ENCODE results near the gene ANKRD12.
"Not testable (repeated sequence)": the region's sequence is repeated elsewhere in the genome, so short reads cannot be mapped to it uniquely, and the experiment has no call there.

ANKRD12 gene

DNA sequence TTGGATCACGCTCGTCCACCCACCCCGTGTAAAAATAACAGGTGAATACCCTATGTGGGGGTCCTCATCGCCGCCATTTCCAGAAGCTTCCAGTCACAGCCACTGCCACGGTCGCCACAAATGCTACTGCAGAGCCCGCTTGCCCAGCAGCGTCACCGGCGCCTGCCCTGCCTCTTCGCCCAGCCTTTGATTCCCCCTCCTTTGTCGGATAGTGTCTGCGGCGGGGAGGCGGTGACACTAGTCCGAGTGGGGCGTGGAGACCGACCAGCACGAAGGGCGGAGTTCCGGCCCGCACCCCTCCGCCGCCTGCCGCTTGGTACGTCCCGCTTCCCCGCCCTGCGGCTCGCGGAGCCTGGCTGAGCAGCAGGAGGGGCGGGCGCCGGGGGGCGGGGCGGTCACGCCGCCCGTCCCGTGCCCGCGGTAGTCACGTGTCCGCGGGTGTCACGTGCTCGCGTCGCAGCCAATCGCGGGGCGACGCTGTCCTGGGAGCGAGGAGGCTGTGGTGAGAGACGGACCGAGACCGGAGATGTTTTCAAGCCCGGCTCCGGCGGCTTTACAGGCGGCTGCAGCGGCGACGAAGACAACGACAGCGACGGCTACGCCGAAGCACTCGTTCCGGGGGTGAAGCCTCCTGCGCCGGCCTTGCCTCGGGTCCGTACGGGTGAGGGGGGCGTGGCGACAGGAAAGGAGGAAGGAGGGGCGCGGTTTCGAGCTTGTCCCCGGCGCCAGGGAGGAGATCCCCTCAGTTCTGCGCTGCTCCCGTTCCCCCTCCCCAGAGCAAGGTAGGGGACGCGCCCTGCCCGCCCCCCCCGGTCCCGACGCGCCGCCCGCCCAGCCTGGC lies at the start of gene ANKRD12:
Gene ANKRD12 (plus strand): TSS at position 467 of the 841 bp plus-strand sequence. CDS start 45,652 bp downstream, outside the sequence.
- peak; percentile 93 to 97 (median 96) for DNase-seq (ENCODE audit: low read depth in 2 of 3, low spot score in 2 of 3)

DNA sequence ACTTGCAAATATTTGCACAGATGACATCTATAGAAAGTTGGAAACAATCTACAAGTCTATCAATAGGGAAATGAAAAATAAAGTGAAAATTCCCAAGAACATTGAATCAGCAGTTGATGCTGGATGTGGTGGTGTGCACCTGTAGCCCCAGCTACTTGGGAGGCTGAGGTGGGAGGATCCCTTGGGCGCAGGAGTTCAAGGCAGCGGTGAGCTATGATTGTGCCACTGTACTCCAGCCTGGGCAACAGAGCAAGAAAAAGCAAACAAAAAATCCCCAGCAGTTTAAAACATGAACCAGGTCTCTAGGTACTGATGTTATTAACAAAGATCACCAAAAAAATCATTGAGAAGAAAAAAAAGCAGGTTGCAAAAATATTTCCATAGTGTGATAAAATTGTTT lies 49.4 kb upstream of the ANKRD12 start:
- no peak for DNase-seq (ENCODE audit: low read depth in 2 of 3, low spot score in 2 of 3)

DNA sequence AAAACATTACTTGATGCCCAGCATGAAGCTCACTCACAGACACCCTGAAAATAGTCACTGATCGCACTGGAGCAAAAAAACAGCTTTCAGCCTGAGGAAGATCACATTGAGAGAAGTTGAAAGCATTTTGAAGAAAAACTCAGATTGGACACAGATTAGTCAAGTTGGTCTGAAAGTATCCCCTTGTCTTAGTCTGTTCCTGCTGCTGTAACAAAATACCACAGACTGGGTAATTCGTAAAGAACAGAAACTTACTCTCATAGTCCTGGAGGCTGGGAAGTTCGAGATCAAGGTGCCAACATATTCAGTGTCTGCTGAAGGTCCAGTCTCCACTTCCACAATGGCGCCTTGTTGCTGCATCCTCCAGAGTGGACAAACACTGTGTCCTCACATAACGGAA lies 48.3 kb upstream of the ANKRD12 start:
- no peak for DNase-seq (ENCODE audit: low read depth in 2 of 3, low spot score in 2 of 3)

DNA sequence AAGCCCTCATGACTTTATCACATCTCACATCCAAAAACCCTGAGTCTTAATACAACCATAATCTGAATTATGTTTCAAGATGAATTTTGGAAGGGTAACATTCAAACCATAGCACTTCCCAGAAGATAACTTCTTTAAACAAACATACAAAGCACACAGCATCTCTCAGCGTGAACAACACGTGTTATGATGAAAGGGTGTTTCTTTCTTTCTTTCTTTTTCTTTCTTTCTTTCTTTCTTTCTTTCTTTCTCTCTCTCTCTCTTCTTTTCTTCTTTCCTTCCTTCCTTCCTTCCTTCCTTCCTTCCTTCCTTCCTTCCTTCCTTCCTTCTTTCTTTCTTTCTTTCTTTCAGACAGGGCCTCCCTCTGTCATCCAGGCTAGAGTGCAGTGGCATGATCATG lies 47.9 kb upstream of the ANKRD12 start:
- DNase-seq (ENCODE audit: low read depth in 2 of 3, low spot score in 2 of 3) = not testable (repeated sequence)

DNA sequence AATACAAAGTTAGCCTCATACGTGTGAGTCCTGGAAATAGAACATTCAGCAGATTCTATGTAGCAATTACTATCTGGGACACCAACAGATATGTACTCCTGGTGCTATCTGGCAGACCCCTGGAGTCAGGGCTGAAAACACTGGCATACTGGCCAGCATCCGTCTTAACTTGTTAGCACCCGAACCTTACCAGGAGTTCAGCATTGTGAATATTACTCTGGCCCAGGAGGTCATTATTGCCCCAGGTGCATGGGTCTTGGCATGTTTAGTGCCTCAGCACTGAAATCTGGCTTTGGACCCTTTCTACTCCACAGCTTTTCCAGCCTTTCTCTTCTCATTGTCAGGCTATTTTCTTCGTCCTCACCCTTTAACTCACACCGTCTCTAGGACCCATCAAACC lies 46.0 kb upstream of the ANKRD12 start:
- DNase-seq (ENCODE audit: low read depth in 2 of 3, low spot score in 2 of 3) = no peak

DNA sequence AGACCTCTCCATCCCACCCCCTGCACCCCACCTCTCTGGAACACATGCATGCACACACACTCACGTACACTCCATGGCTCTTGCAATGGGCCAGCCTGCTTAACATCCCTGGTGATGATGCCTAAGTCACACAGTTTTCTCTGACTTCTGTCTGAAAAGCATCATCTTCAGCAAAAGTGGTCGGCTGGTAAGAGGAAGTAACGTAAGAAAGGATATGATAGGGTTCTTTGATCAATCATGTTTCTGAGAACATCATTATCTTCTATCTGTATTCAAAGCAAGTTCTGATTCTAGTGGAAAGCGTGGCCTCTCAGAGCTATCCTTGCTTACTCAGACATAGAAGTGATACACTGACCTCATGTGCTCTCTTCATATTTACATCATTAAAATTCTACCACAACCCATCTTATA lies 45.5 kb upstream of the ANKRD12 start:
- no peak for DNase-seq (ENCODE audit: low read depth in 2 of 3, low spot score in 2 of 3)

DNA sequence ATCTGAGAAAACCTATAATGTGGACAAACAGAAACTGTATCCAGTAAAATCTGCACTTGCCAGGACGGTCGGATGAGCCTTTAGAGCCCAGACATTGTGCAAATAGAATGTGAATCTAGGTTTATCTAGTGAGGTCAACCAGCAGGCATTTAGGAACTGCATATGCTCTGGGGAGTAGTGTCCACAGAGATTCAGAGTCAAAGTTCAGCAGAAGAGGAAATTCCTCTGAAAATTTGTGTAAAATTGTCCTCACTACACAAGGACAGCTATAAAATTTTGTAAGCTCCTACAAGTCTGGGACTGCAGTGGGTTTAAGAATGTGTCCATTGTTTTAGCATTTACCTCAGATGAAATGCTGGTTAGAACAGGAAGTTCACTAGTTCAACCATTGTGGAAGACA lies 43.9 kb upstream of the ANKRD12 start:
- no peak for DNase-seq (ENCODE audit: low read depth in 2 of 3, low spot score in 2 of 3)

DNA sequence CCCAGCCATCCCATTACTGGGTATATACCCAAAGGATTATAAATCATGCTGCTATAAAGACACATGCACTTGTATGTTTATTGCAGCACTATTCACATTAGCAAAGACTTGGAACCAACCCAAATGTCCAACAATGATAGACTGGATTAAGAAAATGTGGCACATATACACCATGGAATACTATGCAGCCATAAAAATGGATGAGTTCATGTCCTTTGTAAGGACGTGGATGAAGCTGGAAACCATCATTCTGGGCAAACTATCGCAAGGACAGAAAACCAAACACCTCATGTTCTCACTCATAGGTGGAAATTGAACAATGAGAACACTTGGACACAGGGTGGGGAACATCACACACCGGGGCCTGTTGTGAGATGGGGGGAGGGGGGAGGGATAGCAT lies 43.5 kb upstream of the ANKRD12 start:
- DNase-seq (ENCODE audit: low read depth in 2 of 3, low spot score in 2 of 3) = not testable (repeated sequence)

DNA sequence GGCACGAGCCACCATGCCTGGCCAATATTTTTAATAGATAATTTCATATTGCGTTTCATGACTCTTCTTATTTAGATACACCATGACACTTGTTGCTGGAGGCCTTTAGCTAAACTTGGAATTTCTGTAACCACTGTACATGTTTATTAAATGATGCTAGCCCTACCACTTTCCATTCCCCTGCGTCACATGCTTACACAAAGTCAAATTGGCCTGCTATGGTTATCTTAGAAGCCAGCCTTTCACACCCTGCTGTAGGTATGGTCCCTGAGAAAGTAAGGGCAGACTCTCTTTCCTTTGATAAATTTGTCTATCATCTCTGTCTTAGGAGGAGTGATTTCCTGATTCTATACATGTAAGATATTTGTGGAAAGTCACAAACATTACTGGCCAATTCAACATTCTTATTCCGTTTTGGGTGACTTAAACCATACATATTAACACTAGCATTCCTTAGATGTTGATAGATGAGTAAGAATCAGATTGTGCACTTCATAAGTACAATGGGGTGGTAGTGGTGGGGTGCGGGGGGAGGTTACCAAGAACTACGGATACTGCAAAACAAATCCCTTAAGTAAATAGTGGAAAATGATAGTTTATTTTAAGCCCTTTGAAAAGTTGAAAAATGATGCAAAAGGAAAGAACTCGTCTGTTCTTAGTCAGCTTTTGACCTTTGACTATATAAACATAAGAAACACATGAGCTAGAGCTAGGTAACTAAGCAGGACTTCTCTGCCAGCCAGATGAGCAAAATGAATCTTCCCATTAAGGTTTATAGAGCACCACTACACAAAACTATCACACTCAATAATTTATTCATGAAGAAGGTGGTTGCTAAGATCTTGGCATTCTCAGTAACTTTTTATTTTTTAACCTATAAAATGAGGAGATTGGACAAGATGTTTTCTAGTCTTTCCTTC lies 42.0 kb upstream of the ANKRD12 start:
- no peak for DNase-seq (ENCODE audit: low read depth in 2 of 3, low spot score in 2 of 3)

DNA sequence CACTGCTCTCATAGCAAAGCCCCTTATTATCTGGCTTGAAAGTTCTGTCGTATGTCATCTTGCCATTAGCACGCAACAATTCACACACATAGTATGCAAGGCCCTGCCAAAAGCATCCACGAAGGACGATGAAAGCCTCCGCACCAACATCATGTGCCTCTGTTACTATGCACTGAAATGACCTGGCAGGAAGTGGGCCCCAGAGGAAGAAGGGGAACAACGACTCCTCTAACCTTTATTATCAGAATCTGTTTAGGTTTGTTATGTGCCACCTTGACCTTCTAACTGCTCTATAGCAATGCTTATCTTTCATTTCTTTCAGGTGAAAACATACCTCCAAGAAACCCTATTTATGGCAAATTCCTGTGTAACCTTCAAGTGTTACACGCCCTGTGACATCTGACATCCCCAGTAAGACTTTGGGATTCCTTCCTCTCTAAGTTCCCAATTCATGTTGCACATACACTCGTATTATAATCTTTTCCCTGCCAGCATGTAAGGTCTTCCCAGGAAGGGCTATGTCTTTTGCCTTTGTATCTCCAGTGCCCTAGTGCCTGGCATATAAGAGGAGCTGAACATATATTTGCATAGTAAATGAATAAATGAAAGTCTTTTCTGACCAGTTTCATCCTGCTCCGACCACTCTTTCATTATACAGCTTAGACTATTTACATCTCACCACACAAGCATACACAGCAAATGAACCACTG lies 41.1 kb upstream of the ANKRD12 start:
- no peak for DNase-seq (ENCODE audit: low read depth in 2 of 3, low spot score in 2 of 3)

DNA sequence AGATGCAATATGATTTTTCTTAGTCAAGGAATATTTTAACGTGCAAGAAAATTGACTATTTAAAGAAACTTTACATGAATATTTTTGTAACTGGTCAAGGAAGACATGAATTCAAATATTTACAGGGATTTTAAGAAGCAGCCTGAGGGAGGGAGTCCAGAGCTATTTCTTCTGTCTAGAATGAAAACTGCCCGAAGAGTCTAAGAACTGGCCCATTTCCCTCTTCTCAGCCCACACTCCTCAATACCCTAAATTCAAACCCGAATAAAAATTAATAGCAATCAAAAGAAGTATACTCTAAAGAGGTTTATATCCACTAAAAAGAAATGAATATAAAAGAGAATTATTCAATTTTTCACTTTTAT lies 40.6 kb upstream of the ANKRD12 start:
- no peak for DNase-seq (ENCODE audit: low read depth in 2 of 3, low spot score in 2 of 3)

DNA sequence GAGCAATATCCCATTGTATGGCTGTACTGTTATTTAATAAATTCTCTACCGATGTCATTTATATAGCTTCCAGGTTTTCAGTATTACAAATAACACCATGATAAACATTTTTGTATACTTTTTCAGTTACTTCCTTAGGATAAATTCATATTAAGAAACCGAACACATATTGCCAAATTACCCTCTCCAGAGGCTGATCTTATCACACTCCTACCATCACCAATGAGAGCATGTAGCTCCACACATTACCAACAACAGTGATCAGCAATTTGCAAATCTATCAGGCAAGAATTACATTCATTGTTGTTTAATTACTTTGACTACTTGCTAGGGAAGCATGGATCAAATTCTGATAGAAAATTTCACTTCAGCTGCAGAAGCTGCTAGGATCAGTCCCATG lies 39.9 kb upstream of the ANKRD12 start:
- no peak for DNase-seq (ENCODE audit: low read depth in 2 of 3, low spot score in 2 of 3)

DNA sequence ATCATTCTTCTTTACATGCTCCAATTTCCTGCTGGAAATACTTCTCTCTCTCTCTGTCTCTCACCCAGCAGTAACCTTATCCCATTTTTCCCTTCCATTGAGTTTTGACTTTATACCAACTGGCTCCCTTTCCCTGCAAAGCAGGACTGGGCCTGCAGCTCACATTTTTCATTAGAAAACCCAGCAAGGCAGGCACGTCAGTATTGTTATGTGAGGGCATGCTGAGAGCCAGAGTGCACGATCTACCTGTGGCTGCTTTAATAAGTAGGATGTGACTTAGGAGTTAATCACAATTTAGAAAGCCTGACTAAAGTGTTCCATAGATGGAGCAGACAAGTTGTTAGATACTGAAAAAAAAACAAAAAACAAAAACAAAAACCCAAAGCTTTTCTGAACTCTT lies 39.2 kb upstream of the ANKRD12 start:
- DNase-seq (ENCODE audit: low read depth in 2 of 3, low spot score in 2 of 3) = no peak

DNA sequence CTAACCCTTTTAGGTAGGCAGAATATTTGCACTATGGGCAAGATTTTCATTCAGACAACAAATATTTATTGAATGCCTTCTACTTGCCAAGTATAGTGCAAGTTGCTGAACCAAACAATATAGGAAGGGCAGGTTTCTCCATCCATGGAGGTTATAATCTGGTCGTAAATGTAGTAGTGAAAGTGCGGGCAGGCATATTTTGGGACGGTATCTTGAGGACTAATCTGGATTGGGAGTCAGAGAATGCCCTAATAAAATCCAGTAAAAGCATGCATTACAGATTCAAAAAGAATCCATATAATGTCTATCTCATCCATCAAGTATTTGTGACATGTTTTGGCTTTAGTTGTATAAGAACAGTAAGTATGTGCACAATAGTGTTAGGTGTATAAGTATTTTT lies 35.8 kb upstream of the ANKRD12 start:
- no peak for DNase-seq (ENCODE audit: low read depth in 2 of 3, low spot score in 2 of 3)

DNA sequence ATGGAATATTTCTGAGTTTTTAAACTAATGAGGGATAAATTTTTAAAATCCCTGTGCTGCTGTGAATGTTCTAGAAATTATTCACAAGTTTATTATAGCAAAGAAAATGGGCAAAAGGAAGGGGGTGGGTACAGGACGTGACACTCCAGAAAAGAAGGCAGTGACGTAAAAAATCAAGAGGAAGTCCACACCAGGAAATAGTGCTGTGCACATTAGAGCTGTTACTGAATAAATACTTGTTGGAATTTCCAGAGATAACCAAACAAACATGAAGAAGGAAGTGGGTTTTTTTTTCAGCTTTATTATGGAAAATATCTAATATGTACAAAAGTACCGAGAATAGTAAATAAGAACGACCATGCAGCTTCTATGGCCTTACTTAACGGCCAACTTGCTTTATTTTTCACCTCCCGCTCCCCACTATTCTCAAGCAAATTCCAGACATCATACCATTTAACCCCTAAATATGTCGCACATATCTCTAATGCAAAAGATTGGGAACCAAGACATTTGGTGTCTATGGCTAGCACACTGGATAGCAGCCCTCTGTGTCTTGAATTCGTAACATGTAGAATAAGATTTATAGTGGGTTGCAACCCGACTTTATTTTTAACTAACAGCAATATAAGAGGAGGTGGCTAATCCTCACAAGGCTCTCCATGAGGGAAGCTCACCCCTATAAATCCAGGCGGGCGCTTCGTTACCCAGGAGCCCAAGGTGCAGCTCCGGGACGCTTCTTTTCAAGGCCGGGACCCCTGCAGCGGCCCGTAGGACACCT lies 34.7 kb upstream of the ANKRD12 start:
- no peak for DNase-seq (ENCODE audit: low read depth in 2 of 3, low spot score in 2 of 3)

DNA sequence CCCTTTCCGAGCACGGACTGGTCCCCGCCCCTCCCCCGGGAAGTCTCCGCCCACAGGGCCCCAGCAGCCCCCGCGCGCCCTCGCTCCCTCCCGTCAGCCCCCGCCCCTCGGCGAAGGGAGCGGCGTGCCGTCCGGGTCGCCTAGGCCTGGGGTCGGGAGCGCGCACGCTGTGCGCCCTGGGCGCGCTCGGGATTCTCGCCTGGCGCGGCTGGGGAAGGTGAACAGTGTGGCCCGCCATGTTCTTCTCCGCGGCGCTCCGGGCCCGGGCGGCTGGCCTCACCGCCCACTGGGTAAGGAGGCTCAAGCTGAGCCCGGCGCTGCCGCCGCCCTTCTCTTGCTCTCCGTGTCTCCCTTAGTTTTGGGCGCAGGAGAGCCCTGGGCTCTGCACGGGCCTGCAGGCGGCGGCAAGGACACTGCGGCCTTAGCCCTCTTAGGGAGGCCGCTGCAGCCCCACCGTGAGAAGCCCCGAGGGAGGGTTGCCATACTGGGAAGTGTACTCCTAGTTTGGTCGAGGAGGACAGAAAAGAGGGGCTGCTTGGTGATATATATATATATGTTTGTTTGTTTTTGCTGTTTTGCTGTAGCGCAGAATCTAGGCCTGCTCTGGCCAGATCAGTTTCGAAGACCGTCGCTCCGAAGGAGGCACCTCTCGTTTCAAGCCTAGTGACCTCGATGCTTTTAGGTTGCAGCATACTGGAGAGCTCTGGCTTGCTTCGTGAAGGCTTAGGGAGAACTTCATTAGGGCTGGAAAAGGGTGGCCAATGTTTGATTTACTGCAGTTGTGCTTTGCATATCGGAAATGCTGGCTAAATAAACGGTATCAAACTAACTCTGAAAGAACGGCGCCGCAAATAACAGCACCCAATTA lies 33.8 kb upstream of the ANKRD12 start, which contains the start of gene NDUFV2:
Gene NDUFV2 (plus strand): TSS at position 192 of the 868 bp plus-strand sequence. CDS start 45 bp downstream, at position 237.
- peak; percentile 93 to 96 (median 94) for DNase-seq (ENCODE audit: low read depth in 2 of 3, low spot score in 2 of 3)

DNA sequence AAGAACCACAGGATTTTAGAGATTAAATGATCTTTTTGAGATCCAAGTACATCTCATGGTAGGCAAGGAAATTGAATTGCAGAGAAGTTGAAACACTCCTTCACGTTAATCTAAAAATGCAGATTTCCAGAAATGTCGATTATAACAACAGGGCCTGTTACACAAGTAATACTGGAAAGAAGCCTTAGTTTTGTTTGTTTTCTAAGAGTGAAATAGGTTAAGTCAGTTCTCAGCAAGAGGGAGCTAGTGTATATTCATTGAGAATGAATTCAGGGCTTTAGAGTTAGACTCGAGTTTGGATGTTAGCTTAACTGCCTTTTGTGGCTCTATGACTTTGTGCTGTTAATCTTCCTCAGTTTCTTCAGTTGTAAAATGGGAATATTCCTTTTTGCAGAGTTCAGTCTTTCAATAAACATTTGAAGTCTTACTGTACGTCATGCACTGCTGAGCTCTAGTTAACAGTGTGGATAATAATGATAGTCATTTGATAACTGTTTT lies 33.2 kb upstream of the ANKRD12 start:
- DNase-seq (ENCODE audit: low read depth in 2 of 3, low spot score in 2 of 3) = no peak

DNA sequence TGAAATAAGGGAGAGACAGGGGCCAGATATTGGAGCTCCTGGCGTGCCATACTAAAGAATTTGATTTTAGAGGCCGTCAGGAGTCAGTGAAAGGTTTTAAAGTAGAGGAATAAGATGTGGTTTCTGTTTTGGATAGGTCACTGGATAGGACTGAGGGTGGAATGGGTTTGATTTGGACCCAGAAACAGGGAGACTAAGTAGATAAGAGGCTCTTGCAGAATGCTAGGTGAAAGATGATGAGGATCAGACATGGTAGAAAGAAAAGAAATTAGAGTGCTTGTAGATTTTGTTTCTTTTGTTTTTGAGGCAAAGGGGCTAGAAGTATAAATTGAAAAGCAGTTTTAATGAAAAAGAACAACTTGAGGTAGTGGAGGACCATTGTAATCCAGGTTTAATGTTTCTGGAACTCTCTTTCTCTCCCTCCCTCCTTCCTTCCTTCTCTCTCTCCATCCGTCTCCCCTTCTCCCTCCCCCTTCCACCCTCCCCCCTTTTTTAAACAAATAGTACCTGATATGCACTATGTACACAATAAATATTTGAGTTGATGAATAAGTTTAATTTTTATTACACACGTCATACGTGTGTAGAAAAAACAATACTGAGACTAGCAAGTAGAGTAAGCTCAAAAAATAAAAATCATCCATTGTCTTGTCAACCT lies 32.2 kb upstream of the ANKRD12 start:
- DNase-seq (ENCODE audit: low read depth in 2 of 3, low spot score in 2 of 3) = no peak

DNA sequence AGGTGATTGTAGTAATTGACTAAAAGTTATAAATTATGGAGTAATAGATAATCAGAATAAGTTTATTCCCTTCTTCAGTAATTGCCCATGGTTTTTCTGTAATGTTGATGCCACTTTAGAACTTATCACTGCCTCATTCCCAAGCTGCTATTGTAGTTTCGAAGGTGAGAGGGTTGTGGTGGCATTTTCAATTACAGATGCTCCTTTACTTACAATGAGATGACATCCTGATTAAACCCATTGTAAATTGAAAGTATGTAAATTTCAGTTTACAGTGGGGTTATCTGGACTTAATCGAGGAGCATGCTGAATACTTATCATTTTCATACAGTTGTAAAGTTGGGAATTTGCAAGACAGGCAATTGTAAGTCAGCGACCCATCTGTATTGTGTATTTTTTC lies 31.2 kb upstream of the ANKRD12 start:
- no peak for DNase-seq (ENCODE audit: low read depth in 2 of 3, low spot score in 2 of 3)

Data from activated CD8-positive, alpha-beta memory T cell treated with anti-CD3 and anti-CD28 coated beads for 48 hours (primary cell).